CD14-positive monocyte (primary cell): ENCODE results near the gene RFPL1. TPM values are rescaled to one million over a fixed set of nuclear protein-coding genes. Genes with fewer than 3 reads are reported as not detected.

Experiments used
- DNase-seq, 3 donors: peaks; one replicate each; pipeline ENCODE4 v3.0.0-alpha.2; 2011 to 2022
- H2AFZ ChIP-seq: 2 replicates; pipeline ENCODE4 v1.6.0; 2012; ENCODE audit warnings: mild to moderate bottlenecking, low read depth, low read length, inconsistent platforms; ENCODE audit not compliant: insufficient read depth, poor library complexity, severe bottlenecking
- H3K27ac ChIP-seq, 2 donors: 1 replicate in 1 of 2; 2 replicates in 1 of 2; pipeline ENCODE4 v1.5.1; 2012 to 2013; ENCODE audit warnings: low read length in 2 of 2, control low read depth in 1 of 2, inconsistent platforms in 1 of 2, low read depth in 1 of 2, mild to moderate bottlenecking in 1 of 2
- H3K27me3 ChIP-seq, 2 donors: one replicate each; pipeline versions ENCODE4 v1.6.0 to v1.6.1; 2011 to 2013; ENCODE audit warnings: low read length in 2 of 2; ENCODE audit not compliant: control insufficient read depth in 2 of 2, insufficient read depth in 2 of 2
- H3K36me3 ChIP-seq, 2 donors: replicated peaks in 1 of 2; 1 replicate in 1 of 2; 2 replicates in 1 of 2; pipeline versions ENCODE4 v1.5.1 to v1.6.1; 2012 to 2013; ENCODE audit warnings: low read length in 2 of 2, control low read depth in 1 of 2, inconsistent platforms in 1 of 2, mild to moderate bottlenecking in 1 of 2; ENCODE audit not compliant: insufficient read depth in 2 of 2, control insufficient read depth in 1 of 2
- H3K4me1 ChIP-seq, 2 donors: 1 replicate in 1 of 2; 2 replicates in 1 of 2; pipeline versions ENCODE4 v1.5.1 to v1.6.1; 2012 to 2013; ENCODE audit warnings: low read length in 2 of 2, control low read depth in 1 of 2, inconsistent platforms in 1 of 2, mild to moderate bottlenecking in 1 of 2, moderate library complexity in 1 of 2; ENCODE audit not compliant: insufficient read depth in 2 of 2, control insufficient read depth in 1 of 2
- H3K4me2 ChIP-seq: replicated peaks from 2 replicates; pipeline ENCODE3; 2012; ENCODE audit warnings: low read length, moderate library complexity, mild to moderate bottlenecking; ENCODE audit not compliant: poor library complexity, severe bottlenecking; ENCODE audit errors: extremely low read depth
- H3K4me3 ChIP-seq, 3 experiments: fragments of 200-600 bp in 1 of 3; sonication (generic) in 1 of 3; replicated peaks in 1 of 3; 1 replicate in 2 of 3; 2 replicates in 1 of 3; pipeline ENCODE4 v1.5.1; 2011 to 2013; ENCODE audit warnings: low read length in 3 of 3, mild to moderate bottlenecking in 3 of 3, control low read depth in 2 of 3, low read depth in 2 of 3, inconsistent platforms in 1 of 3, moderate library complexity in 1 of 3
- H3K79me2 ChIP-seq: 2 replicates; pipeline ENCODE4 v1.6.0; 2012; ENCODE audit warnings: mild to moderate bottlenecking, control low read depth, inconsistent platforms, low read length, moderate library complexity; ENCODE audit not compliant: insufficient read depth
- H3K9ac ChIP-seq: 2 replicates; pipeline ENCODE4 v1.6.0; 2017; ENCODE audit warnings: low read length, mild to moderate bottlenecking; ENCODE audit not compliant: insufficient read depth, poor library complexity, severe bottlenecking
- H3K9me3 ChIP-seq, 2 donors: replicated peaks in 1 of 2; 1 replicate in 1 of 2; 2 replicates in 1 of 2; pipeline versions ENCODE4 v1.5.1 to v1.6.1; 2012 to 2013; ENCODE audit warnings: low read length in 2 of 2, control low read depth in 1 of 2; ENCODE audit not compliant: control insufficient read depth in 1 of 2, insufficient read depth in 1 of 2
- H4K20me1 ChIP-seq: 2 replicates; pipeline ENCODE4 v1.6.0; 2012; ENCODE audit warnings: mild to moderate bottlenecking, low read length, control low read depth, moderate library complexity; ENCODE audit not compliant: insufficient read depth
- H3K27ac Mint-ChIP-seq, 7 donors: one replicate each; pipeline ENCODE4 v1.8.0; 2020; ENCODE audit warnings: mild to moderate bottlenecking in 7 of 7, mixed read lengths in 7 of 7, moderate library complexity in 6 of 7, inconsistent platforms in 2 of 7
- H3K27me3 Mint-ChIP-seq, 3 donors: one replicate each; pipeline ENCODE4 v1.8.0; 2021 to 2022; ENCODE audit warnings: low read depth in 3 of 3, mild to moderate bottlenecking in 3 of 3, mixed read lengths in 3 of 3, moderate library complexity in 3 of 3, inconsistent platforms in 1 of 3
- H3K36me3 Mint-ChIP-seq, 2 donors: one replicate each; pipeline ENCODE4 v1.8.0; 2020; ENCODE audit warnings: mixed read lengths in 2 of 2, inconsistent platforms in 1 of 2, mild to moderate bottlenecking in 1 of 2
- H3K4me1 Mint-ChIP-seq: one replicate; pipeline ENCODE4 v1.8.0; 2020; ENCODE audit warnings: mild to moderate bottlenecking, mixed read lengths
- H3K4me3 Mint-ChIP-seq, 2 donors: one replicate each; pipeline ENCODE4 v1.8.0; 2020; ENCODE audit warnings: mild to moderate bottlenecking in 2 of 2, mixed read lengths in 2 of 2, moderate library complexity in 1 of 2
- H3K9me3 Mint-ChIP-seq, 7 donors: one replicate each; pipeline ENCODE4 v1.8.0; 2020 to 2022; ENCODE audit warnings: mixed read lengths in 7 of 7, mild to moderate bottlenecking in 6 of 7, moderate library complexity in 6 of 7, inconsistent platforms in 2 of 7
- WGBS: methylation state at CpG from one replicate; pipeline ENCODE4 v1.1.5; 2013; ENCODE audit warnings: missing lambda C conversion rate; ENCODE audit not compliant: insufficient coverage; 5-methylcytosine and 5-hydroxymethylcytosine counted together
- intact Hi-C, 2 donors: fragments of 100-400 bp; cut with micrococcal nuclease; formaldehyde crosslinking; loops; one replicate each; pipeline versions ENCODE4 v1.15.0 to v1.15.1; 2023
- polyA plus RNA-seq, 3 donors: library from polyadenylated mRNA; depleted of rRNA in 1 of 3; unstranded in 2 of 3; stranded (reverse) in 1 of 3; fragments of 300-500 nt in 2 of 3; fragments of >200 nt in 1 of 3; fragmentation: Illumina TruSeq in 2 of 3; gene quantifications; 1 replicate in 2 of 3; 2 replicates in 1 of 3; pipeline ENCODE4 v1.2.3, GENCODE V29; 2012 to 2021
- TF ChIP-seq, protein P1 (sequence below): fragments of 200-600 bp; IDR thresholded peaks from one replicate; pipeline ENCODE4 v1.8.0; 2022; ENCODE audit warnings: antibody characterized with exemption, mild to moderate bottlenecking

RFPL1 gene
- polyA plus RNA-seq, 3 donors: 0.20 TPM; not detected in 2

DNA sequence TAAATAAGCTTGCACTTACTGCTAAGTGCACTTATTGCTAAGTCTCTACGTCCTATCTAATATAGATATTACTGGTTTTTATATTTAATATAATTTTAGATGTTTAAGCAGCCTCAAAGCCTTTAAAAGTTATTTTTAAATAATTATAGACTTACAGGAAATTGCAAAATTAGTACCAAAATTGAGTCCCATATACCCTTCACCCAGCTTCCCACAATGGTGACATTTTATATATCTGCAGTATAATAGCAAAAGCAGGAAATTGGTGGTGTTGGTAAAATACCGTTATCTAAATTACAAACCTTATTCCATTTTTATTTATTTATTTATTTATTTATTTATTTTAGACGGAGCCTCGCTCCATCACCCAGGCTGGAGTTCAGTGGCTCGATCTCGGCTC is 48.1 kb upstream of the RFPL1 start:
- no peaks in the 10 kb centered on the region for H3K27me3 ChIP-seq
- peaks cover 5% of the 10 kb centered on the region for H4K20me1 ChIP-seq
- Mint-ChIP-seq H3K36me3 (peaks cover 0 to under 1% of the 10 kb centered on the region in 2 donors), H3K27ac (no peak overlapping the region), H3K27me3 (peaks cover 0 to 2% (median 0%) of the 10 kb centered on the region in 3 donors), H3K4me1 (peaks cover 47% of the 10 kb centered on the region), H3K4me3 (no peak overlapping the region), H3K9me3 (peaks cover 0 to 2% (median 0%) of the 10 kb centered on the region in 7 donors)
- no peak overlapping the region for H2AFZ ChIP-seq
- intact Hi-C loops: loop anchor here (10.0 kb wide), 1 partner anchor 135 kb away; no protein-coding TSS in a partner anchor
- no peak overlapping the region for H3K4me2 ChIP-seq
- H3K27ac ChIP-seq: no peak overlapping the region
- no peak overlapping the region for H3K4me3 ChIP-seq
- no CpG with 5 or more reads among the region's 6 CpGs for WGBS
- no peaks in the 10 kb centered on the region for H3K9me3 ChIP-seq
- H3K79me2 ChIP-seq: peaks cover 25% of the 10 kb centered on the region
- peaks cover 48 to 49% of the 10 kb centered on the region in 2 donors for H3K4me1 ChIP-seq
- H3K9ac ChIP-seq: no peak overlapping the region
- no peak for DNase-seq
- H3K36me3 ChIP-seq: no peaks in the 10 kb centered on the region
- TF ChIP-seq, protein P1, sequence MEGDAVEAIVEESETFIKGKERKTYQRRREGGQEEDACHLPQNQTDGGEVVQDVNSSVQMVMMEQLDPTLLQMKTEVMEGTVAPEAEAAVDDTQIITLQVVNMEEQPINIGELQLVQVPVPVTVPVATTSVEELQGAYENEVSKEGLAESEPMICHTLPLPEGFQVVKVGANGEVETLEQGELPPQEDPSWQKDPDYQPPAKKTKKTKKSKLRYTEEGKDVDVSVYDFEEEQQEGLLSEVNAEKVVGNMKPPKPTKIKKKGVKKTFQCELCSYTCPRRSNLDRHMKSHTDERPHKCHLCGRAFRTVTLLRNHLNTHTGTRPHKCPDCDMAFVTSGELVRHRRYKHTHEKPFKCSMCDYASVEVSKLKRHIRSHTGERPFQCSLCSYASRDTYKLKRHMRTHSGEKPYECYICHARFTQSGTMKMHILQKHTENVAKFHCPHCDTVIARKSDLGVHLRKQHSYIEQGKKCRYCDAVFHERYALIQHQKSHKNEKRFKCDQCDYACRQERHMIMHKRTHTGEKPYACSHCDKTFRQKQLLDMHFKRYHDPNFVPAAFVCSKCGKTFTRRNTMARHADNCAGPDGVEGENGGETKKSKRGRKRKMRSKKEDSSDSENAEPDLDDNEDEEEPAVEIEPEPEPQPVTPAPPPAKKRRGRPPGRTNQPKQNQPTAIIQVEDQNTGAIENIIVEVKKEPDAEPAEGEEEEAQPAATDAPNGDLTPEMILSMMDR: no peak

DNA sequence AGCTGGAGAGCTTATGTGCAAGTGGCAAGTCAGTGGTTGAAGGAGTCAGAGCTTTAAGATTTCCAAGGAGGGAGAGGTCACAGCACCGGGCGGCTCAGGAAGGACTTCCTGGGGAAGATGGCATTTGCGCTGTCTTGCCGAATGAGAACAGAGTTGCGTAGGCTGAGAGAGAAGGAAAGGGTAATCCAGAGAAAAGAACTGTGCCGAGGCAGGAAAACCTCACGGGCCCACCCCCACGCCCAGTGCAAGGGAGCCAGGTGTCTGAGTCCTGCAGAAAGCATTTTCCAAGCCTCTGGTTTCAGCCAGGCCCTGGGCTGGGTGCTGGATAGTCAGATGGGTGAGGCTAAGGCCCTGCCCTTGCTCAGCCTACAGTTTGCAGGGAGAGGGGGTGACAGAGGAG is 46.8 kb upstream of the RFPL1 start:
- H3K4me2 ChIP-seq: no peak overlapping the region
- TF ChIP-seq, protein P1: no peak
- H3K9ac ChIP-seq: no peak overlapping the region
- Mint-ChIP-seq H3K36me3 (no peaks in the 10 kb centered on the region), H3K4me1 (peaks cover 34% of the 10 kb centered on the region), H3K27me3 (peaks cover 0 to 2% (median 0%) of the 10 kb centered on the region in 3 donors), H3K9me3 (peaks cover 0 to 2% (median 0%) of the 10 kb centered on the region in 7 donors), H3K27ac (peak overlapping the region in 2 of 7 donors; percentile 2 to 10), H3K4me3 (no peak overlapping the region)
- no peaks in the 10 kb centered on the region for H4K20me1 ChIP-seq
- H3K4me1 ChIP-seq: peaks cover 35 to 36% of the 10 kb centered on the region in 2 donors
- 81% methylated on average over 8 of the region's 8 CpGs for WGBS
- peaks cover 24% of the 10 kb centered on the region for H3K79me2 ChIP-seq
- no peak for DNase-seq
- intact Hi-C loops: loop anchor here (10.0 kb wide), 1 partner anchor 133 kb away; no protein-coding TSS in a partner anchor
- H3K36me3 ChIP-seq: no peaks in the 10 kb centered on the region
- H3K9me3 ChIP-seq: no peaks in the 10 kb centered on the region
- H2AFZ ChIP-seq: peak overlapping the region; percentile 47
- no peaks in the 10 kb centered on the region for H3K27me3 ChIP-seq
- H3K27ac ChIP-seq: no peak overlapping the region
- no peak overlapping the region for H3K4me3 ChIP-seq
